Measurements from ENCODE around the gene TMEM151B.
"Not testable (repeated sequence)": the region's sequence is repeated elsewhere in the genome, so short reads cannot be mapped to it uniquely, and the experiment has no call there.

Gene TMEM151B

GRCh38 chr6:44346818-44347217 is 76.6 kb downstream of the TMEM151B start:
- H3K4me1 ChIP-seq (ENCODE audit: control insufficient read depth, insufficient read depth, low read length), result peaks cover 12% of the 10 kb centered on the region
- H3K9ac ChIP-seq (ENCODE audit: low read depth, low read length); H3K4me3 ChIP-seq (ENCODE audit: low read depth, low read length); H3K27me3 ChIP-seq (ENCODE audit: control insufficient read depth, insufficient read depth, low read length); H3K27ac ChIP-seq (ENCODE audit: low read depth, low read length); H3K36me3 ChIP-seq (ENCODE audit: control insufficient read depth, insufficient read depth, low read length); H3K9me3 ChIP-seq (ENCODE audit: control insufficient read depth, insufficient read depth, low read length): not testable (repeated sequence)

DNA sequence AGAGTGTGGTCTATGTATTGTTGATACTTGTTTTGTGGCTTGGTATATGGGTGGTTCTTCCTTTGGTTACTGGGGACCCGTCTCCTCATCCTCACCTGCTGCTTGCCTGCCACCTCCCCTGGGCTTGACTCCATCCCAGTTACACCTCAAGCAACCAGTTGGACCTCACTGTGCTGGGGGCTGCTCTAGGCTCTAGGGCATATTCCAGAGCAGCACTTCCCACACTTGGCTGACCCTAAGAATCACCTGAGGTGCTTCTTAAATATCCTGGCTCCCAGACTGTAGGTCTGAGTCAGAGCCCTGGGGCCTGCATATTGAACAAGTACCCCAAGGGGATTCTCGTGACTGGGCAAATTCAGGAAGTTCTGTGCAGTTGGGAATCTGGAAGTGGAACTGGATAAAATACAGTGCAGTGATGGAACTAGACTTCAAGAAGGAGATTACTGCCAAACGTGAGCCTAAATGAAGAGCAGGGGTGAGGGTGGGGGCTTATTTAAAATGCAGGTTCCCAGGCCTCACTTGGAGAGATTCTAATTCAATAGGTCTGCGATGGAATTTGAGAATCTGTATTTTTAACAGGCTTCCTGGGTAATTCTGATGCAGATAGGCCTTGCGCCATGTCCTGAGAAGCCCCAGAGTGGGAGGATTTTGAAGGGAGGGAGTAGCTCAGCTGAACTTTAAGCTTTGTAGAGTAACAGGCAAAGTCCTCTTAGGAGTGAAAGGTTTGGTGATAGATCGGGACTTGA is 79.8 kb downstream of the TMEM151B start:
- Histone ChIP-seq H3K9me3 (ENCODE audit: control insufficient read depth, insufficient read depth, low read length) (no peaks in the 10 kb centered on the region), H3K27ac (ENCODE audit: low read depth, low read length) (no peak overlapping the region), H3K9ac (ENCODE audit: low read depth, low read length) (peak overlapping the region; percentile 36; the same call in 1 of the 2 replicates), H3K27me3 (ENCODE audit: control insufficient read depth, insufficient read depth, low read length) (no peaks in the 10 kb centered on the region), H3K4me3 (ENCODE audit: low read depth, low read length) (no peak overlapping the region), H3K36me3 (ENCODE audit: control insufficient read depth, insufficient read depth, low read length) (no peaks in the 10 kb centered on the region), H3K4me1 (ENCODE audit: control insufficient read depth, insufficient read depth, low read length) (peaks cover 12% of the 10 kb centered on the region)

- not testable (repeated sequence) for H3K9ac ChIP-seq (ENCODE audit: low read depth, low read length); H3K27me3 ChIP-seq (ENCODE audit: control insufficient read depth, insufficient read depth, low read length); H3K4me3 ChIP-seq (ENCODE audit: low read depth, low read length); H3K9me3 ChIP-seq (ENCODE audit: control insufficient read depth, insufficient read depth, low read length); H3K36me3 ChIP-seq (ENCODE audit: control insufficient read depth, insufficient read depth, low read length); H3K27ac ChIP-seq (ENCODE audit: low read depth, low read length)
- H3K4me1 ChIP-seq (ENCODE audit: control insufficient read depth, insufficient read depth, low read length), result peaks cover 12% of the 10 kb centered on the region
Measured at GRCh38 chr6:44350650-44350994, 80.4 kb downstream of the TMEM151B start.

- peaks cover 12% of the 10 kb centered on the region for H3K4me1 ChIP-seq (ENCODE audit: control insufficient read depth, insufficient read depth, low read length)
- no peaks in the 10 kb centered on the region for H3K27me3 ChIP-seq (ENCODE audit: control insufficient read depth, insufficient read depth, low read length)
- no peaks in the 10 kb centered on the region for H3K9me3 ChIP-seq (ENCODE audit: control insufficient read depth, insufficient read depth, low read length)
- H3K4me3 ChIP-seq (ENCODE audit: low read depth, low read length), result no peak overlapping the region
- H3K9ac ChIP-seq (ENCODE audit: low read depth, low read length), result no peak overlapping the region
- no peaks in the 10 kb centered on the region for H3K36me3 ChIP-seq (ENCODE audit: control insufficient read depth, insufficient read depth, low read length)
- no peak overlapping the region for H3K27ac ChIP-seq (ENCODE audit: low read depth, low read length)
Measured at GRCh38 chr6:44352259-44352658, 82.0 kb downstream of the TMEM151B start.

- no peak overlapping the region for H3K27ac ChIP-seq (ENCODE audit: low read depth, low read length)
- H3K4me3 ChIP-seq (ENCODE audit: low read depth, low read length), result no peak overlapping the region
- no peaks in the 10 kb centered on the region for H3K36me3 ChIP-seq (ENCODE audit: control insufficient read depth, insufficient read depth, low read length)
- peaks cover 12% of the 10 kb centered on the region for H3K4me1 ChIP-seq (ENCODE audit: control insufficient read depth, insufficient read depth, low read length)
- H3K27me3 ChIP-seq (ENCODE audit: control insufficient read depth, insufficient read depth, low read length), result no peaks in the 10 kb centered on the region
- H3K9me3 ChIP-seq (ENCODE audit: control insufficient read depth, insufficient read depth, low read length), result no peaks in the 10 kb centered on the region
- H3K9ac ChIP-seq (ENCODE audit: low read depth, low read length), result no peak overlapping the region
Measured at GRCh38 chr6:44353336-44353735, 83.1 kb downstream of the TMEM151B start.

DNA sequence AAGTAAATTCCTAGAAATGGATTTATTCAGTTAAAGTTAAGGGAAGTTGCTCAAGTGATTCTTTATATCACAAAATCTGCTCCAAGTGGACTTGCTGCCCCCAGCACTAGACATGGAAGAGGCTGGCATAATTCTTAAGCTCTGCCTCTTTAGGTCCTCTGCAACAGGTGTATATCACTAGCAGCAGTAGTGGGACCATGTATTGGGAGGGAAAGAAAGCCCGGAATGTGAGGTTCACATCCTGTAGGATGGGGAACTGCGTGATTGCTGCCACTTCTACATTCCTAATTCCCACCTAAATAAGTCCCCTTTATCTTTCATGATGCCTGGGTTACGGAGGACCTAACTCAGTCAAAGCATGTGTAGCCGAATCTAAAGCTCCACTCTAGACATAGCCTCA is 85.4 kb downstream of the TMEM151B start:
- H3K27me3 ChIP-seq (ENCODE audit: control insufficient read depth, insufficient read depth, low read length), result no peaks in the 10 kb centered on the region
- H3K9ac ChIP-seq (ENCODE audit: low read depth, low read length), result no peak overlapping the region
- H3K4me1 ChIP-seq (ENCODE audit: control insufficient read depth, insufficient read depth, low read length), result peaks cover under 1% of the 10 kb centered on the region; the same call in 1 of the 2 replicates
- no peaks in the 10 kb centered on the region for H3K9me3 ChIP-seq (ENCODE audit: control insufficient read depth, insufficient read depth, low read length)
- H3K27ac ChIP-seq (ENCODE audit: low read depth, low read length), result no peak overlapping the region
- H3K4me3 ChIP-seq (ENCODE audit: low read depth, low read length), result no peak overlapping the region
- H3K36me3 ChIP-seq (ENCODE audit: control insufficient read depth, insufficient read depth, low read length), result no peaks in the 10 kb centered on the region

DNA sequence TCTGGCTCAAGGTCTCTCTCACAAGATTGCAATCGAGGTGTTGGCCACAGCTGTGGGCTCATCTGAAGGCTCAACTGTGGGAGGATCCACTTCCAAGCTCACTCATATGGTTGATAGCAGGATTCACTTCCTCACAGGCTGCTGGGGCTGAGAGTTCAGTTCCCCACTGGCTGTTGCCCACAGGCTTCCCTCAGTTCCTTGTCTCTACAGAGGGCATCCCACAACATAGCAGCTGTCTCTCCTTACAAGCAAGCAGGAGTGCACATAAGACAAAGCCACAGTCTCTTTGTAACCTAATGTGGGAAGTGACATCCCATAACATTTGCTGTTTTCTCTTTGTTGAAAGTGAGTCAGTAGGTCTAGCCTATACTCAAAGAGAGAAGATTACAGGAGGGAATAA is 86.2 kb downstream of the TMEM151B start:
- no peaks in the 10 kb centered on the region for H3K27me3 ChIP-seq (ENCODE audit: control insufficient read depth, insufficient read depth, low read length)
- H3K4me3 ChIP-seq (ENCODE audit: low read depth, low read length), result no peak overlapping the region
- H3K9me3 ChIP-seq (ENCODE audit: control insufficient read depth, insufficient read depth, low read length), result no peaks in the 10 kb centered on the region
- H3K4me1 ChIP-seq (ENCODE audit: control insufficient read depth, insufficient read depth, low read length), result no peaks in the 10 kb centered on the region
- H3K27ac ChIP-seq (ENCODE audit: low read depth, low read length), result no peak overlapping the region
- H3K9ac ChIP-seq (ENCODE audit: low read depth, low read length), result no peak overlapping the region
- no peaks in the 10 kb centered on the region for H3K36me3 ChIP-seq (ENCODE audit: control insufficient read depth, insufficient read depth, low read length)

Data from HUES48 (cell line).